Germinal center (tissue), 1 donor: ENCODE data around the gene PLP2.
"Not testable (repeated sequence)": the region's sequence is repeated elsewhere in the genome, so short reads cannot be mapped to it uniquely, and the experiment has no call there.

Source experiments
- DNase-seq: peaks from one replicate; pipeline ENCODE4 v3.0.0; 2012; ENCODE audit warnings: mixed read lengths, low spot score

PLP2 gene

GRCh38 chrX:49171752-49172279 is at the start of gene PLP2:
PLP2 (plus strand) TSS chrX:49171898; CDS start chrX:49172001, 103 bp downstream.
- DNase-seq, result peak; percentile 24

- DNase-seq, result no peak
Measured at GRCh38 chrX:49122499-49122898, 49.2 kb upstream of the PLP2 start.

GRCh38 chrX:49127742-49128258 is 43.9 kb upstream of the PLP2 start:
- DNase-seq, result not testable (repeated sequence)

GRCh38 chrX:49129427-49129826 is 42.3 kb upstream of the PLP2 start:
- peak; percentile 24 for DNase-seq

GRCh38 chrX:49132275-49132674 is 39.4 kb upstream of the PLP2 start:
- DNase-seq, result not testable (repeated sequence)

GRCh38 chrX:49133759-49134158 is 37.9 kb upstream of the PLP2 start:
- DNase-seq, result no peak

- no peak for DNase-seq
Measured at GRCh38 chrX:49137492-49137891, 34.2 kb upstream of the PLP2 start.

- DNase-seq, result no peak
Measured at GRCh38 chrX:49139713-49140112, 32.0 kb upstream of the PLP2 start.

- not testable (repeated sequence) for DNase-seq
Measured at GRCh38 chrX:49142264-49142663, 29.4 kb upstream of the PLP2 start.

- not testable (repeated sequence) for DNase-seq
Measured at GRCh38 chrX:49143154-49143553, 28.5 kb upstream of the PLP2 start.

- no peak for DNase-seq
Measured at GRCh38 chrX:49147282-49147681, 24.4 kb upstream of the PLP2 start.

GRCh38 chrX:49147936-49148335 is 23.8 kb upstream of the PLP2 start:
- no peak for DNase-seq

GRCh38 chrX:49148390-49149100 is 23.2 kb upstream of the PLP2 start:
- DNase-seq, result not testable (repeated sequence)

GRCh38 chrX:49149291-49149690 is 22.4 kb upstream of the PLP2 start:
- DNase-seq, result not testable (repeated sequence)

- no peak for DNase-seq
Measured at GRCh38 chrX:49153467-49153866, 18.2 kb upstream of the PLP2 start.

GRCh38 chrX:49155243-49155899 is 16.3 kb upstream of the PLP2 start:
- DNase-seq, result peak; percentile 37

- DNase-seq, result peak; percentile 87
Measured at GRCh38 chrX:49155900-49156837, 15.5 kb upstream of the PLP2 start.

GRCh38 chrX:49157194-49157593 is 14.5 kb upstream of the PLP2 start:
- no peak for DNase-seq

- DNase-seq, result no peak
Measured at GRCh38 chrX:49160908-49161307, 10.8 kb upstream of the PLP2 start.

- DNase-seq, result no peak
Measured at GRCh38 chrX:49161632-49162031, 10.1 kb upstream of the PLP2 start.

GRCh38 chrX:49162620-49163019 is 9.1 kb upstream of the PLP2 start, which contains the start of gene MAGIX:
MAGIX (plus strand) TSS chrX:49162758; CDS start chrX:49162890, 132 bp downstream.
- DNase-seq, result no peak
